DND-41 (cell line): ENCODE data around the gene TSPAN18.

Experiments used
- ATAC-seq: fragments of 200-7000 bp; cut with Tn5 transposase; 3 replicates; pipeline ENCODE4 v1.9.1; 2021; ENCODE audit warnings: low read depth; ENCODE audit not compliant: insufficient read depth
- DNase-seq: peaks from one replicate; pipeline ENCODE4 v3.0.0-alpha.2; 2020
- H2AFZ ChIP-seq: 2 replicates; pipeline ENCODE4 v1.6.0; 2012; ENCODE audit warnings: low read depth, low read length
- H3K27ac ChIP-seq: 2 replicates; pipeline ENCODE4 v1.5.1; 2012; ENCODE audit warnings: low read length, inconsistent platforms
- H3K27me3 ChIP-seq: fragments of 200-600 bp; sonication (generic); 2 replicates; pipeline ENCODE4 v1.6.0; 2012; ENCODE audit warnings: low read length, mild to moderate bottlenecking, inconsistent platforms; ENCODE audit not compliant: insufficient read depth, poor library complexity
- H3K36me3 ChIP-seq: 2 replicates; pipeline ENCODE4 v1.5.1; 2012; ENCODE audit warnings: low read length, inconsistent platforms; ENCODE audit not compliant: insufficient read depth
- H3K4me1 ChIP-seq: 2 replicates; pipeline ENCODE4 v1.5.1; 2012; ENCODE audit warnings: mild to moderate bottlenecking, low read length; ENCODE audit not compliant: insufficient read depth
- H3K4me2 ChIP-seq: 2 replicates; pipeline ENCODE4 v1.6.0; 2012; ENCODE audit warnings: mild to moderate bottlenecking, moderate library complexity, low read length, inconsistent platforms; ENCODE audit not compliant: insufficient read depth
- H3K4me3 ChIP-seq, 2 experiments: fragments of 200-600 bp in 1 of 2; shearing (Covaris generic) in 1 of 2; 2 replicates each; pipeline ENCODE4 v1.5.1; 2012 to 2016; ENCODE audit warnings: inconsistent platforms in 2 of 2, low read length in 2 of 2, mild to moderate bottlenecking in 2 of 2, low read depth in 1 of 2, moderate library complexity in 1 of 2
- H3K79me2 ChIP-seq: 2 replicates; pipeline ENCODE4 v1.6.0; 2012; ENCODE audit warnings: low read length, inconsistent platforms; ENCODE audit not compliant: insufficient read depth
- H3K9ac ChIP-seq: 2 replicates; pipeline ENCODE4 v1.6.0; 2012; ENCODE audit warnings: low read depth, mild to moderate bottlenecking, inconsistent platforms, low read length, moderate library complexity
- H3K9me3 ChIP-seq: 2 replicates; pipeline ENCODE4 v1.5.1; 2012; ENCODE audit warnings: low read length, moderate library complexity, mild to moderate bottlenecking, inconsistent platforms; ENCODE audit not compliant: insufficient read depth, severe bottlenecking
- H4K20me1 ChIP-seq: 2 replicates; pipeline ENCODE4 v1.6.0; 2012; ENCODE audit warnings: low read length; ENCODE audit not compliant: insufficient read depth
- EZH2 ChIP-seq: IDR thresholded peaks from 3 replicates; pipeline ENCODE4 v1.6.1; 2012; ENCODE audit warnings: borderline replicate concordance, low read depth, mild to moderate bottlenecking, moderate library complexity, low read length, inconsistent platforms; ENCODE audit not compliant: severe bottlenecking
- TF ChIP-seq, protein P1 (sequence below): IDR thresholded peaks from 2 replicates; pipeline ENCODE4 v1.5.1; 2012; ENCODE audit warnings: borderline replicate concordance, low read length, moderate library complexity, mild to moderate bottlenecking; ENCODE audit not compliant: poor library complexity, severe bottlenecking; ENCODE audit errors: extremely low read depth

The TSPAN18 gene

DNA sequence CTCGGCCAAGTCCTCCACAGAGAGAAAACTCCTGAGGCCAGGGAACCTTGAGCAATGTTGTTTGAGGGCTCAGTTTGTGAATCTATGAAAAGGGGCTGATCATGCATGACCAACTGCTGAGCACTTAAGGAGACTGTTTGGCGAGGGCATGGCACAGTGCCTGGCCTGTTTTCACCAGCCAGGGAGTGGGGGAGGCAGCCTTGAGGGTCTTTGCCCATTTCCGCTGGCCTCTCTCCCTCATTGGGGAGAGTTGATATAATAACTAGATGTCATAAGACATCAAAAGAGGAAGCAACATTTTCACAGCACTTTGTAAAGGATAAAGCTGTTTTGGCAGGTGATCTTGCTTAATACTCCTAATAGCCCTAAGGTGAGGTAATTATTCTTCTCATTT is 113.3 kb downstream of the TSPAN18 start:
- Histone ChIP-seq H3K9ac (no peak overlapping the region), H3K79me2 (no peaks in the 10 kb centered on the region), H3K4me1 (no peaks in the 10 kb centered on the region), H4K20me1 (no peaks in the 10 kb centered on the region), H3K27ac (no peak overlapping the region), H3K36me3 (no peaks in the 10 kb centered on the region), H3K27me3 (no peaks in the 10 kb centered on the region), H2AFZ (no peak overlapping the region), H3K4me3 (no peak overlapping the region), H3K4me2 (no peak overlapping the region), H3K9me3 (peaks cover 2% of the 10 kb centered on the region)
- DNase-seq (no peak), ATAC-seq (no peak)
- no peak for TF ChIP-seq EZH2
- TF ChIP-seq, protein P1, sequence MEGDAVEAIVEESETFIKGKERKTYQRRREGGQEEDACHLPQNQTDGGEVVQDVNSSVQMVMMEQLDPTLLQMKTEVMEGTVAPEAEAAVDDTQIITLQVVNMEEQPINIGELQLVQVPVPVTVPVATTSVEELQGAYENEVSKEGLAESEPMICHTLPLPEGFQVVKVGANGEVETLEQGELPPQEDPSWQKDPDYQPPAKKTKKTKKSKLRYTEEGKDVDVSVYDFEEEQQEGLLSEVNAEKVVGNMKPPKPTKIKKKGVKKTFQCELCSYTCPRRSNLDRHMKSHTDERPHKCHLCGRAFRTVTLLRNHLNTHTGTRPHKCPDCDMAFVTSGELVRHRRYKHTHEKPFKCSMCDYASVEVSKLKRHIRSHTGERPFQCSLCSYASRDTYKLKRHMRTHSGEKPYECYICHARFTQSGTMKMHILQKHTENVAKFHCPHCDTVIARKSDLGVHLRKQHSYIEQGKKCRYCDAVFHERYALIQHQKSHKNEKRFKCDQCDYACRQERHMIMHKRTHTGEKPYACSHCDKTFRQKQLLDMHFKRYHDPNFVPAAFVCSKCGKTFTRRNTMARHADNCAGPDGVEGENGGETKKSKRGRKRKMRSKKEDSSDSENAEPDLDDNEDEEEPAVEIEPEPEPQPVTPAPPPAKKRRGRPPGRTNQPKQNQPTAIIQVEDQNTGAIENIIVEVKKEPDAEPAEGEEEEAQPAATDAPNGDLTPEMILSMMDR, result no peak

DNA sequence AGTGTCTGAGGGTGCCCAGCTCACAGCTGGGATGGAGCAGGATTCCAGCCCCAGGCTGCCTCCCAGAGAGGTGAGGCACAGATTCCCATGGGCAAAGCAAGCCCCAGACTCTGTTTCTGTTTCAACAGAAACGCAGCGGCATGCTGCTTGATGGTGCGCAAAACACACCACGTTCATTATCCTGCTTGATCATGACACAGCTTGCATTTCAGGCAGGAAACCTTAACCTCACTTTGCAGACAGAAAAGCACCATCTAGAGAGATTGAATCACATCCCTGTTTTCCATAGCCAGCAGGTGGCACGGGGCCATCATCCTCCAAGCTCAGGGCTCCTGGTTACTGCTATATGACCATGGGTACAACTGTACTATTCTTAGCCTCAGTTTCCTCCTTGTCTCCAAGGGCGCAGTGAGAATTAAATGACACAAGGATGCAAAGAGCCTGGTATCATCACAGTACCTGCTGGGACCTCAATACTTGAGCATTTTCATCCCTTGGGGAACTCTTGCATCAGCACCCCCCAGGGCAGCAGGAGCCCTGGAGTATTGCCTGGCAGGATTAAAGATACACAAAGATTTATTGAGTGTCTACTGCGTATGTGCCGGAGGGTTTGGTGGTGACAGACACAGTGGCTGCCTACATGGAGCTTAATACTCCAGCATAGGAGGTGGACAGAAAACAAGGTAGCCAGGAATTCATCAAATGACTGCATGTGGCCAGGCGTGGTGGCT is 113.9 kb downstream of the TSPAN18 start:
- no peak overlapping the region for H3K9ac ChIP-seq
- DNase-seq (no peak), ATAC-seq (no peak)
- H3K9me3 ChIP-seq, result peaks cover 2% of the 10 kb centered on the region
- H3K4me2 ChIP-seq, result no peak overlapping the region
- no peaks in the 10 kb centered on the region for H3K79me2 ChIP-seq
- H3K36me3 ChIP-seq, result no peaks in the 10 kb centered on the region
- H3K4me1 ChIP-seq, result no peaks in the 10 kb centered on the region
- H3K27me3 ChIP-seq, result no peaks in the 10 kb centered on the region
- no peaks in the 10 kb centered on the region for H4K20me1 ChIP-seq
- H3K4me3 ChIP-seq, result no peak overlapping the region
- TF ChIP-seq, protein P1, result no peak
- no peak for TF ChIP-seq EZH2
- no peak overlapping the region for H3K27ac ChIP-seq
- no peak overlapping the region for H2AFZ ChIP-seq

DNA sequence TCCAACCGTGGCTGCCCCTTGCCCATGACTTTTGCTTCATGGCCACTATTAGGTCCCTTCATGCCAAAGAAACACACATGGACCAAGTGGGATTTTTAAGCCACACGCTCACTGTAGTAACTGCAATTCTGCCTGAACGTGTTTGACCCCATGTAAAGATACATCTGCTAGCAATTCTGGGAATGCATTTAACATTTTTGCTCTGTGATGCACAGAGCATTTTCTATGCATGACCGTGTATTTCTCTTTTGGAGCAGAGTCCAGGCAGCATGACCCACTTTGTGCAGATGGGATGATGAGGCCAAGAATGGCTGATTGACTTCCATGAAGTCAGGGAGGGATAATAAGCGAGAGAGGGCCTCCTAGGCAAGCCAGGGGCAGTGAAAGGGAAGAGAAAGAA is 115.5 kb downstream of the TSPAN18 start:
- Histone ChIP-seq H3K27me3 (no peaks in the 10 kb centered on the region), H3K4me2 (no peak overlapping the region), H2AFZ (no peak overlapping the region), H3K4me1 (no peaks in the 10 kb centered on the region), H3K79me2 (no peaks in the 10 kb centered on the region), H3K36me3 (no peaks in the 10 kb centered on the region), H3K4me3 (no peak overlapping the region), H4K20me1 (no peaks in the 10 kb centered on the region), H3K27ac (no peak overlapping the region), H3K9me3 (peaks cover 3% of the 10 kb centered on the region), H3K9ac (no peak overlapping the region)
- DNase-seq (no peak), ATAC-seq (no peak)
- no peak for TF ChIP-seq EZH2
- TF ChIP-seq, protein P1, result no peak
